ENCODE results near the gene CABS1.

DNA sequence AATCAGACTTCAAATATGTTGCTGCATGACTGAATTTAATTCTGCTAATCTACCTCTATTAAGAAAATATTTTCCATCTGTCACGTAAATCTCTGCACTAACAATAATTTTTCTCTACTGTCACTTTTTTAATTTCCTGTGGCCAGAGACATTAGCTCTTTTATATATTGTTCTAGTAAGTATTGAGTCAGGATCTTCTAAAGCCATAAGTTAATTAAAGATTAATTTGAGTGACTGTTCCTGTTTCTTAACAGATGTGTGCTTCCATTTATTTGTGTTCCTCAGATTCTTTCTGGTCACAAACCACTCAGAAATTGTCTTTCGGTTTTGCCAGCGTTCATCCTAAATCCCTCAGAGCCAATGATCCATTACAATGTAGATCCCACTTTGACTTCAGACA is 45.8 kb downstream of the CABS1 start:
- TF ChIP-seq POLR2AphosphoS5 (IDR thresholded peaks at IDR 0.05; ENCODE audit: low read depth, low read length) (no peak), TAF1 (IDR thresholded peaks at IDR 0.05; ENCODE audit: borderline replicate concordance, insufficient read depth, low read length) (no peak), SIN3A (IDR thresholded peaks at IDR 0.05; ENCODE audit: borderline replicate concordance, insufficient read depth, low read length) (no peak)
- TF ChIP-seq, protein P1, sequence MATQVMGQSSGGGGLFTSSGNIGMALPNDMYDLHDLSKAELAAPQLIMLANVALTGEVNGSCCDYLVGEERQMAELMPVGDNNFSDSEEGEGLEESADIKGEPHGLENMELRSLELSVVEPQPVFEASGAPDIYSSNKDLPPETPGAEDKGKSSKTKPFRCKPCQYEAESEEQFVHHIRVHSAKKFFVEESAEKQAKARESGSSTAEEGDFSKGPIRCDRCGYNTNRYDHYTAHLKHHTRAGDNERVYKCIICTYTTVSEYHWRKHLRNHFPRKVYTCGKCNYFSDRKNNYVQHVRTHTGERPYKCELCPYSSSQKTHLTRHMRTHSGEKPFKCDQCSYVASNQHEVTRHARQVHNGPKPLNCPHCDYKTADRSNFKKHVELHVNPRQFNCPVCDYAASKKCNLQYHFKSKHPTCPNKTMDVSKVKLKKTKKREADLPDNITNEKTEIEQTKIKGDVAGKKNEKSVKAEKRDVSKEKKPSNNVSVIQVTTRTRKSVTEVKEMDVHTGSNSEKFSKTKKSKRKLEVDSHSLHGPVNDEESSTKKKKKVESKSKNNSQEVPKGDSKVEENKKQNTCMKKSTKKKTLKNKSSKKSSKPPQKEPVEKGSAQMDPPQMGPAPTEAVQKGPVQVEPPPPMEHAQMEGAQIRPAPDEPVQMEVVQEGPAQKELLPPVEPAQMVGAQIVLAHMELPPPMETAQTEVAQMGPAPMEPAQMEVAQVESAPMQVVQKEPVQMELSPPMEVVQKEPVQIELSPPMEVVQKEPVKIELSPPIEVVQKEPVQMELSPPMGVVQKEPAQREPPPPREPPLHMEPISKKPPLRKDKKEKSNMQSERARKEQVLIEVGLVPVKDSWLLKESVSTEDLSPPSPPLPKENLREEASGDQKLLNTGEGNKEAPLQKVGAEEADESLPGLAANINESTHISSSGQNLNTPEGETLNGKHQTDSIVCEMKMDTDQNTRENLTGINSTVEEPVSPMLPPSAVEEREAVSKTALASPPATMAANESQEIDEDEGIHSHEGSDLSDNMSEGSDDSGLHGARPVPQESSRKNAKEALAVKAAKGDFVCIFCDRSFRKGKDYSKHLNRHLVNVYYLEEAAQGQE (IDR thresholded peaks at IDR 0.05; ENCODE audit: insufficient read depth in 1 of 2, low read depth in 2 of 2, low read length in 2 of 2): no peak
